Measurements from ENCODE around the gene FRYL.

DNA sequence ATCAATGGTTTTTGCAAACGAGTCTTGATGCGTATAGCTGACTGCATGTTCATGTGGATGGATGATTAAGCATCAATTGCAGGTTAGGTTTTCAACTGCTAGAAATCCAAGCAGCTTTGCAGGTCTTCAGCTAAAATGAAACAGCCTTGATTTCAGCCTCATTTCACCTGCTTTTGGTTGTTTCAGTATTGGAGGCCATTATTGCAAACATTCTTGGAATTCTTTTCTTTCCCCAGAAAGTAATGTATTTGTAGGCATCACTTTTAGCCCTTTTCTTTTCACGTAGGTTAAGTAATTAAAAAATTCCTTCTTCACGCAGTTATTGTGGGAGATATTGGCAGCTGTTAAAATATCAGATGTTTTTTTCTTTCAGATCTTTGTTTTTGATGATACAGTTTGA, 281.2 kb downstream of the FRYL start:
- TF ChIP-seq EZH2 (IDR thresholded peaks at IDR 0.05; ENCODE audit: low read length, unreplicated experiment), result no peak
- no peak for TF ChIP-seq CTCF (conservative IDR thresholded peaks at IDR 0.05; ENCODE audit: low read depth, low read length)

All from PC-3 (cell line).